SK-N-SH treated with all-trans-retinoic acid at 6 μM for 48 hours (cell line): Measurements from ENCODE around the gene SMARCD2.

Experiments
- ATAC-seq: fragments of 200-7000 bp; cut with Tn5 transposase; 3 replicates; pipeline ENCODE4 v1.9.1; 2020; ENCODE audit warnings: mild to moderate bottlenecking, moderate library complexity
- BACH2 ChIP-seq: fragments of 250-450 bp; sonication (Bioruptor Pico); IDR thresholded peaks from 2 replicates; pipeline ENCODE4 v1.9.0; 2021; ENCODE audit warnings: mild to moderate bottlenecking, borderline replicate concordance
- ESRRG ChIP-seq: fragments of 250-450 bp; sonication (Bioruptor Pico); IDR thresholded peaks from 2 replicates; pipeline ENCODE4 v1.6.1; 2021; ENCODE audit warnings: mild to moderate bottlenecking
- GLIS3 ChIP-seq: fragments of 250-450 bp; sonication (Bioruptor Pico); IDR thresholded peaks from 2 replicates; pipeline ENCODE4 v1.5.0; 2020; ENCODE audit warnings: mild to moderate bottlenecking, moderate library complexity
- ISL1 ChIP-seq: fragments of 250-450 bp; sonication (Bioruptor Pico); IDR thresholded peaks from 2 replicates; pipeline ENCODE4 v2.1.2; 2022; ENCODE audit warnings: mild to moderate bottlenecking, moderate library complexity
- RARB ChIP-seq: fragments of 250-450 bp; sonication (Bioruptor Pico); IDR thresholded peaks from 2 replicates; pipeline ENCODE4 v1.8.0; 2021; ENCODE audit warnings: mild to moderate bottlenecking, moderate library complexity
- SNAI2 ChIP-seq: fragments of 250-450 bp; sonication (Bioruptor Pico); IDR thresholded peaks from 2 replicates; pipeline ENCODE4 v1.5.0; 2020; ENCODE audit warnings: mild to moderate bottlenecking, moderate library complexity
- TCF4 ChIP-seq: fragments of 250-450 bp; sonication (Bioruptor Pico); IDR thresholded peaks from 2 replicates; pipeline ENCODE4 v1.8.0; 2021; ENCODE audit warnings: mild to moderate bottlenecking, moderate library complexity, borderline replicate concordance
- ZFP3 ChIP-seq: fragments of 250-450 bp; sonication (Bioruptor Pico); IDR thresholded peaks from 2 replicates; pipeline ENCODE4 v1.5.0; 2020; ENCODE audit warnings: mild to moderate bottlenecking, moderate library complexity
- ZNF70 ChIP-seq: fragments of 450-650 bp; formaldehyde crosslinking; IDR thresholded peaks from 2 replicates; pipeline ENCODE4 v1.5.0; 2020; ENCODE audit warnings: mild to moderate bottlenecking, moderate library complexity
- ZNF8 ChIP-seq: fragments of 450-650 bp; formaldehyde crosslinking; IDR thresholded peaks from 2 replicates; pipeline ENCODE4 v1.5.0; 2020; ENCODE audit warnings: mild to moderate bottlenecking, moderate library complexity
- TF ChIP-seq, protein P1 (sequence below): fragments of 250-450 bp; sonication (Bioruptor Pico); IDR thresholded peaks from 2 replicates; pipeline ENCODE4 v1.5.0; 2020; ENCODE audit warnings: mild to moderate bottlenecking, moderate library complexity
- TF ChIP-seq, protein P2 (sequence below): fragments of 250-450 bp; sonication (Bioruptor Pico); IDR thresholded peaks from 2 replicates; pipeline ENCODE4 v1.8.0; 2020; ENCODE audit warnings: mild to moderate bottlenecking, moderate library complexity, borderline replicate concordance
- TF ChIP-seq, protein P3 (sequence below): fragments of 250-450 bp; sonication (Bioruptor Pico); IDR thresholded peaks from 2 replicates; pipeline ENCODE4 v1.5.1; 2020; ENCODE audit warnings: low read depth, mild to moderate bottlenecking, moderate library complexity

SMARCD2 gene

DNA sequence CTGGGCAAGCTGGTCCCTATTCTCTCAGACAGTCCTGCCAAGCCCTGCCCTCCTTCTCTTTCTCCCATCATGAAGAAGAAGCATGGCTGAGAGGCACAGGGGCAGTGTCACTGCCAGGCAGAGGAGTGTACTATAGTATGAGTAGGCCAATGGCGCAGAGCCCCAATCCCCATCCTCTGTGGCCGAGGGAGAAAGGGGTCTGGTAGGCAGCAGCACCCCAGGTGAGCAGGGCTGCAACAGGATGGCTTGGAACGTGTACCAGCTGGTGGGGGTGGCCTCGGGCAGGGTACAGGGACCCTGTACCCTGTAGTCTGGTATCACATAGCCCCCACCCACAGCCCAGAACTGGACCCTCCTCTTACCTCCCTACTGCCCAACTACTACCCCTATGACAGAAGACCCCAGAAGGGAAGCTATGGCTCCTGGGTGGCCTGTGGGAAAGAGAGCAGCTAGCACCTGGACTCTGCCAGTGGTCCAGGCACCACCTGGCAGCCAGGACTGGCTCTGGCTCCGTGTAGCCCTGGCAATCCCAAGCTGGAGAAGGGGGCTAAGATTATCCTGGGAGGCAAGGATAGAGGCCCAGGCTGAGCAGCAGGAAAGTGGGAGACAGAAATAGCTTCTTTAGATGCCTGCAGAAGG lies 4.4 kb downstream of the SMARCD2 start:
- TF ChIP-seq ZFP3 (CRISPR knock-in tag), result no peak
- no peak for ATAC-seq

DNA sequence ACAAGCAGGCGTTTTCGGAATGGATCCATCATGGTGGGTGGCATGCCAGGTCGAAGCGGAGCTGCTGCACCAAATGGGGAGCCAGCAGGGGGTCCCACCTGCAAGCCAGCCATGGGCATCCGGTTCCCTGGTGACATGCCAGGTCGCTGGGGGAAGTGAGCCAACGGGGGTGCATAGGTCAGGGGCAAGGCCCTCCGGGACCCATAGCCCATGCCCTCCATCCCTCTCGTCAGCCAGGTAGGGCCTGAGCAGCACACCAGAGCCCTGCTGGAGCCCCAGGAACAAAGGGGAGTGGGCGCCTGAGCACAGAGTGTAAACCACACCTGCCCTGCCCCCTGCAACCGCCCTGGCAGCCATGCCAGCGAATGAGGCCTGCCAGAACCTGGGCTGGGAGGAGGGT lies 5.0 kb downstream of the SMARCD2 start:
- no peak for TF ChIP-seq ZNF70 (CRISPR knock-in tag)
- TF ChIP-seq, protein P1, sequence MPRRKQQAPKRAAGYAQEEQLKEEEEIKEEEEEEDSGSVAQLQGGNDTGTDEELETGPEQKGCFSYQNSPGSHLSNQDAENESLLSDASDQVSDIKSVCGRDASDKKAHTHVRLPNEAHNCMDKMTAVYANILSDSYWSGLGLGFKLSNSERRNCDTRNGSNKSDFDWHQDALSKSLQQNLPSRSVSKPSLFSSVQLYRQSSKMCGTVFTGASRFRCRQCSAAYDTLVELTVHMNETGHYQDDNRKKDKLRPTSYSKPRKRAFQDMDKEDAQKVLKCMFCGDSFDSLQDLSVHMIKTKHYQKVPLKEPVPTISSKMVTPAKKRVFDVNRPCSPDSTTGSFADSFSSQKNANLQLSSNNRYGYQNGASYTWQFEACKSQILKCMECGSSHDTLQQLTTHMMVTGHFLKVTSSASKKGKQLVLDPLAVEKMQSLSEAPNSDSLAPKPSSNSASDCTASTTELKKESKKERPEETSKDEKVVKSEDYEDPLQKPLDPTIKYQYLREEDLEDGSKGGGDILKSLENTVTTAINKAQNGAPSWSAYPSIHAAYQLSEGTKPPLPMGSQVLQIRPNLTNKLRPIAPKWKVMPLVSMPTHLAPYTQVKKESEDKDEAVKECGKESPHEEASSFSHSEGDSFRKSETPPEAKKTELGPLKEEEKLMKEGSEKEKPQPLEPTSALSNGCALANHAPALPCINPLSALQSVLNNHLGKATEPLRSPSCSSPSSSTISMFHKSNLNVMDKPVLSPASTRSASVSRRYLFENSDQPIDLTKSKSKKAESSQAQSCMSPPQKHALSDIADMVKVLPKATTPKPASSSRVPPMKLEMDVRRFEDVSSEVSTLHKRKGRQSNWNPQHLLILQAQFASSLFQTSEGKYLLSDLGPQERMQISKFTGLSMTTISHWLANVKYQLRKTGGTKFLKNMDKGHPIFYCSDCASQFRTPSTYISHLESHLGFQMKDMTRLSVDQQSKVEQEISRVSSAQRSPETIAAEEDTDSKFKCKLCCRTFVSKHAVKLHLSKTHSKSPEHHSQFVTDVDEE (CRISPR knock-in tag), result no peak
- TF ChIP-seq BACH2 (CRISPR knock-in tag), result no peak
- ATAC-seq, result no peak

DNA sequence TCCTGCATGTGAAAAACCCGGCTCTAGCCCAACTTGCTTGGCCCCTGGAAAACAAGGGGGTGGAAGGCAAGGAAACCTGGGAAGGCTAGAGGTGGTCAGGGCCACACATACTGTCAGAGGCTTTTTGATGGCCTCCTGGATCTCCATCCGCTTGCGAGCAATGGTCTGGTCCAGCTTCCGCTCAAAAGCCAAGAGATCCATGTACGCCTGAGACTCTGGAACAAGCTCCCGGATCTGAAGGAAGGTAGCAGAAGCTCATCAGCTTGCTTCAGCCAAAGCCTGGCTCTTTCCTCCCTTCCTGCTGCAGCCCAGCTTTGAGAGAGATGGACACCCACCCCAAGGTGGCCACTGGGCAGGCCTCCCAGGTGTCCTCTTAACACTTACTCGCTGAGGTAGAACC lies 5.7 kb downstream of the SMARCD2 start:
- ATAC-seq, result no peak
- TF ChIP-seq, protein P2, sequence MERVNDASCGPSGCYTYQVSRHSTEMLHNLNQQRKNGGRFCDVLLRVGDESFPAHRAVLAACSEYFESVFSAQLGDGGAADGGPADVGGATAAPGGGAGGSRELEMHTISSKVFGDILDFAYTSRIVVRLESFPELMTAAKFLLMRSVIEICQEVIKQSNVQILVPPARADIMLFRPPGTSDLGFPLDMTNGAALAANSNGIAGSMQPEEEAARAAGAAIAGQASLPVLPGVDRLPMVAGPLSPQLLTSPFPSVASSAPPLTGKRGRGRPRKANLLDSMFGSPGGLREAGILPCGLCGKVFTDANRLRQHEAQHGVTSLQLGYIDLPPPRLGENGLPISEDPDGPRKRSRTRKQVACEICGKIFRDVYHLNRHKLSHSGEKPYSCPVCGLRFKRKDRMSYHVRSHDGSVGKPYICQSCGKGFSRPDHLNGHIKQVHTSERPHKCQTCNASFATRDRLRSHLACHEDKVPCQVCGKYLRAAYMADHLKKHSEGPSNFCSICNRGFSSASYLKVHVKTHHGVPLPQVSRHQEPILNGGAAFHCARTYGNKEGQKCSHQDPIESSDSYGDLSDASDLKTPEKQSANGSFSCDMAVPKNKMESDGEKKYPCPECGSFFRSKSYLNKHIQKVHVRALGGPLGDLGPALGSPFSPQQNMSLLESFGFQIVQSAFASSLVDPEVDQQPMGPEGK (CRISPR knock-in tag), result no peak
- no peak for TF ChIP-seq TCF4 (CRISPR knock-in tag)
- TF ChIP-seq ISL1, result no peak
- TF ChIP-seq ESRRG (CRISPR knock-in tag), result no peak
- TF ChIP-seq GLIS3 (CRISPR knock-in tag), result no peak
- TF ChIP-seq, protein P1 (CRISPR knock-in tag), result no peak
- no peak for TF ChIP-seq BACH2 (CRISPR knock-in tag)
- no peak for TF ChIP-seq SNAI2 (CRISPR knock-in tag)
- TF ChIP-seq ZNF8 (CRISPR knock-in tag), result no peak

DNA sequence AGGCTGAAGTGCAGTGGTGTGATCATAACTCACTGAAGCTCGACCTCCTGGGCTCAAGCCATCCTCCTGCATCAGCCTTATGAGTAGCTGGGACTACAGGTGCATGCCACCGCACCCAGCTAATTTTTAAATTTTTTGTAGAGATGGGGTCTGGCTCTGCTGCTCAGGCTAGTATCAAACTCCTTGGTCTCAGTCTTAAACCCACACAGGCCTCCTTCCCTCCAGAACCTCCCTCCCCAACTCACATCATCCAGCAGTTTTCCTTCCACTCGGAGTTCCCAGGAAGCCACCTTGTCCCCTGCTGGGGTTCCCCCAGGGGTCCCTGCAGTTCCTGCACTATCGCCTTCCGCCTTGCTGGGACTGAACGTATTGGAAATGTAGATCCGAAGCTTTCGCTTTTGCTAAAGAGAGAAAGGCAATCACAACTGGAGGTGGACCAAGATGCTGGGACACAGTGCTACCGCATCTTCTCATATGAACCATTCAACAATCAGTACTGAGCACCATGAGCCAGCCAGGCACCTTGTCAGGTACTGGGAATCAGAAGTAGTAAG lies 7.2 kb downstream of the SMARCD2 start:
- no peak for TF ChIP-seq RARB (CRISPR knock-in tag)
- TF ChIP-seq, protein P1 (CRISPR knock-in tag), result no peak
- TF ChIP-seq, protein P3, sequence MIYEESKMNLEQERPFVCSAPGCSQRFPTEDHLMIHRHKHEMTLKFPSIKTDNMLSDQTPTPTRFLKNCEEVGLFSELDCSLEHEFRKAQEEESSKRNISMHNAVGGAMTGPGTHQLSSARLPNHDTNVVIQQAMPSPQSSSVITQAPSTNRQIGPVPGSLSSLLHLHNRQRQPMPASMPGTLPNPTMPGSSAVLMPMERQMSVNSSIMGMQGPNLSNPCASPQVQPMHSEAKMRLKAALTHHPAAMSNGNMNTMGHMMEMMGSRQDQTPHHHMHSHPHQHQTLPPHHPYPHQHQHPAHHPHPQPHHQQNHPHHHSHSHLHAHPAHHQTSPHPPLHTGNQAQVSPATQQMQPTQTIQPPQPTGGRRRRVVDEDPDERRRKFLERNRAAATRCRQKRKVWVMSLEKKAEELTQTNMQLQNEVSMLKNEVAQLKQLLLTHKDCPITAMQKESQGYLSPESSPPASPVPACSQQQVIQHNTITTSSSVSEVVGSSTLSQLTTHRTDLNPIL (CRISPR knock-in tag), result no peak
- no peak for ATAC-seq
